B cell (primary cell): ENCODE results near the gene ANP32A. TPM values are rescaled to one million over a fixed set of nuclear protein-coding genes. Genes with fewer than 3 reads are reported as not detected.

ENCODE experiments used
- ATAC-seq: fragments of 200-7000 bp; cut with Tn5 transposase; one replicate; pipeline ENCODE4 v1.10.0; 2021; ENCODE audit warnings: low read depth, mild to moderate bottlenecking, moderate number of reproducible peaks, moderate library complexity
- CTCF ChIA-PET: fragments of 350-600 bp; sonication (Branson Sonifier 250); formaldehyde crosslinking; loops from one replicate; lab custom pipeline; 2021; ENCODE audit warnings: antibody characterized with exemption, inconsistent platforms; lab: Charles Lee
- POLR2A ChIA-PET: fragments of 350-600 bp; sonication (Branson Sonifier 250); formaldehyde crosslinking; loops from one replicate; lab custom pipeline; 2021; ENCODE audit warnings: antibody characterized with exemption; lab: Charles Lee
- DNase-seq: peaks from one replicate; pipeline ENCODE4 v3.0.0; 2013
- H2AFZ ChIP-seq: 2 replicates; pipeline ENCODE4 v1.6.1; 2012; ENCODE audit warnings: mild to moderate bottlenecking, low read depth, low read length; ENCODE audit not compliant: insufficient read depth, poor library complexity, severe bottlenecking
- H3K27ac ChIP-seq, 2 donors: 1 replicate in 1 of 2; 2 replicates in 1 of 2; pipeline ENCODE4 v1.5.1; 2012 to 2013; ENCODE audit warnings: low read length in 2 of 2, mild to moderate bottlenecking in 2 of 2, moderate library complexity in 1 of 2
- H3K27me3 ChIP-seq, 4 experiments: fragments of 200-600 bp in 1 of 4; sonication (generic) in 1 of 4; replicated peaks in 1 of 4; 1 replicate in 2 of 4; 2 replicates in 2 of 4; pipeline versions ENCODE4 v1.6.1 to v1.7.0; 2013 to 2016; ENCODE audit warnings: low read length in 3 of 4, mild to moderate bottlenecking in 2 of 4, mixed read lengths in 1 of 4, moderate library complexity in 1 of 4; ENCODE audit not compliant: insufficient read depth in 4 of 4, control insufficient read depth in 3 of 4; ENCODE audit errors: control extremely low read depth in 1 of 4
- H3K36me3 ChIP-seq, 2 experiments: replicated peaks in 1 of 2; 1 replicate in 1 of 2; 2 replicates in 1 of 2; pipeline versions ENCODE4 v1.6.1 to v1.7.1; 2013; ENCODE audit warnings: low read length in 1 of 2; ENCODE audit not compliant: insufficient read depth in 2 of 2, control insufficient read depth in 1 of 2; ENCODE audit errors: control extremely low read depth in 1 of 2, extremely low read depth in 1 of 2
- H3K4me1 ChIP-seq, 2 donors: fragments of 200-600 bp in 1 of 2; sonication (generic) in 1 of 2; 1 replicate in 1 of 2; 2 replicates in 1 of 2; pipeline versions ENCODE4 v1.5.1 to v1.6.1; 2013 to 2017; ENCODE audit warnings: low read length in 2 of 2; ENCODE audit not compliant: control insufficient read depth in 2 of 2, insufficient read depth in 2 of 2
- H3K4me2 ChIP-seq: replicated peaks from 2 replicates; pipeline ENCODE3; 2012; ENCODE audit warnings: mild to moderate bottlenecking, low read depth, low read length; ENCODE audit not compliant: poor library complexity, severe bottlenecking
- H3K4me3 ChIP-seq, 5 experiments: fragments of 200-600 bp in 1 of 5; sonication (generic) in 1 of 5; 1 replicate in 3 of 5; 2 replicates in 2 of 5; pipeline versions ENCODE4 v1.5.1 to v1.7.0; 2011 to 2016; ENCODE audit warnings: low read length in 4 of 5, mild to moderate bottlenecking in 4 of 5, low read depth in 2 of 5, control low read depth in 1 of 5, moderate library complexity in 1 of 5; ENCODE audit not compliant: insufficient read depth in 1 of 5; ENCODE audit errors: control extremely low read depth in 1 of 5, extremely low read depth in 1 of 5
- H3K79me2 ChIP-seq: fragments of 200-600 bp; sonication (generic); one replicate; pipeline ENCODE4 v1.6.0; 2016; ENCODE audit warnings: low read length; ENCODE audit not compliant: control insufficient read depth, insufficient read depth
- H3K9ac ChIP-seq: fragments of 200-600 bp; sonication (generic); 2 replicates; pipeline ENCODE4 v1.6.1; 2017; ENCODE audit warnings: mild to moderate bottlenecking, low read length, moderate library complexity
- H3K9me3 ChIP-seq, 3 donors: one replicate each; pipeline versions ENCODE4 v1.6.1 to v1.7.1; 2013; ENCODE audit warnings: low read length in 2 of 3; ENCODE audit not compliant: control insufficient read depth in 2 of 3, insufficient read depth in 1 of 3; ENCODE audit errors: control extremely low read depth in 1 of 3
- H4K20me1 ChIP-seq: 2 replicates; pipeline ENCODE4 v1.6.0; 2012; ENCODE audit warnings: mild to moderate bottlenecking, low read length; ENCODE audit not compliant: insufficient read depth, control insufficient read depth, poor library complexity, severe bottlenecking
- H3K27ac Mint-ChIP-seq: one replicate; pipeline ENCODE4 v1.8.0; 2021; ENCODE audit warnings: mixed read lengths
- H3K27me3 Mint-ChIP-seq: one replicate; pipeline ENCODE4 v1.8.0; 2021; ENCODE audit warnings: mixed read lengths
- H3K4me1 Mint-ChIP-seq: one replicate; pipeline ENCODE4 v1.8.0; 2021; ENCODE audit warnings: mixed read lengths
- H3K4me3 Mint-ChIP-seq: one replicate; pipeline ENCODE4 v1.8.0; 2021; ENCODE audit warnings: mixed read lengths
- H3K9me3 Mint-ChIP-seq: one replicate; pipeline ENCODE4 v1.8.0; 2022; ENCODE audit warnings: mixed read lengths; ENCODE audit not compliant: insufficient read depth
- CTCF ChIP-seq: fragments of 200-600 bp; IDR thresholded peaks from one replicate; pipeline ENCODE4 v1.8.0; 2022; ENCODE audit warnings: antibody characterized with exemption, mild to moderate bottlenecking
- EZH2 ChIP-seq: IDR thresholded peaks from 2 replicates; pipeline ENCODE4 v1.6.1; 2012; ENCODE audit warnings: borderline replicate concordance, low read depth, mild to moderate bottlenecking, moderate library complexity, low read length; ENCODE audit not compliant: insufficient read depth, poor library complexity, severe bottlenecking
- WGBS: methylation state at CpG from one replicate; pipeline ENCODE4 v1.1.5; 2013; ENCODE audit warnings: missing lambda C conversion rate; ENCODE audit not compliant: insufficient coverage; 5-methylcytosine and 5-hydroxymethylcytosine counted together
- intact Hi-C: fragments of 100-400 bp; cut with micrococcal nuclease; formaldehyde crosslinking; loops from one replicate; pipeline ENCODE4 v1.10.0; 2022
- polyA plus RNA-seq: library from polyadenylated mRNA; depleted of rRNA; stranded (reverse); fragments of >200 nt; gene quantifications from 2 replicates; pipeline ENCODE4 v1.2.3, GENCODE V29; 2012
- total RNA-seq, 2 donors: library from RNA; stranded (reverse); fragments of 120-200 nt in 1 of 2; gene quantifications; 1 replicate in 1 of 2; 2 replicates in 1 of 2; pipeline versions ENCODE4 v1.2.3 to v1.2.4, GENCODE V29; 2013 to 2022

Gene ANP32A
- total and polyA plus RNA-seq, 2 donors (not counting 1 experiment from before 2014, with no cell fraction given): 26.4 to 163 TPM

GRCh38 chr15:68730471-68730919 lies 90.2 kb downstream of the ANP32A start:
- ChIA-PET CTCF (interaction anchor here (2.1 to 4.9 kb wide), 2 partner anchors 98 to 145 kb away, joined by 13 to 63 read pairs; no protein-coding TSS in a partner anchor), POLR2A (no interaction called here)
- Mint-ChIP-seq H3K9me3 (no peaks in the 10 kb centered on the region), H3K4me3 (no peak overlapping the region), H3K4me1 (peaks cover 21% of the 10 kb centered on the region), H3K27me3 (peaks cover 4% of the 10 kb centered on the region), H3K27ac (no peak overlapping the region)
- peaks cover 15 to 23% of the 10 kb centered on the region in 2 donors for H3K4me1 ChIP-seq
- no peak overlapping the region for H2AFZ ChIP-seq
- H4K20me1 ChIP-seq: no peaks in the 10 kb centered on the region
- ATAC-seq (no peak), DNase-seq (peak; percentile 51)
- no peaks in the 10 kb centered on the region for H3K9me3 ChIP-seq
- H3K9ac ChIP-seq: no peak overlapping the region
- WGBS: 72% methylated on average over 3 of the region's 6 CpGs
- no peak overlapping the region for H3K4me2 ChIP-seq
- no peaks in the 10 kb centered on the region for H3K36me3 ChIP-seq
- no peak overlapping the region for H3K27ac ChIP-seq
- no peaks in the 10 kb centered on the region for H3K79me2 ChIP-seq
- TF ChIP-seq EZH2: no peak
- TF ChIP-seq CTCF: peak; percentile 58
- no peak overlapping the region for H3K4me3 ChIP-seq
- H3K27me3 ChIP-seq: peaks cover 0 to 2% (median 0%) of the 10 kb centered on the region in 4 experiments
- intact Hi-C loops: loop anchor here (1.0 to 2.0 kb wide), 2 partner anchors 52 to 99 kb away; no protein-coding TSS in a partner anchor

GRCh38 chr15:68729789-68730411 lies 90.8 kb downstream of the ANP32A start:
- Histone ChIP-seq H3K36me3 (no peaks in the 10 kb centered on the region), H3K4me1 (peaks cover 9 to 17% of the 10 kb centered on the region in 2 donors), H3K4me2 (no peak overlapping the region), H2AFZ (no peak overlapping the region), H3K9me3 (no peaks in the 10 kb centered on the region), H3K79me2 (no peaks in the 10 kb centered on the region), H3K27me3 (peaks cover 0 to 2% (median 0%) of the 10 kb centered on the region in 4 experiments), H3K9ac (no peak overlapping the region), H3K27ac (no peak overlapping the region), H3K4me3 (no peak overlapping the region), H4K20me1 (no peaks in the 10 kb centered on the region)
- Mint-ChIP-seq H3K9me3 (no peaks in the 10 kb centered on the region), H3K27me3 (peaks cover 7% of the 10 kb centered on the region), H3K27ac (no peak overlapping the region), H3K4me1 (peaks cover 15% of the 10 kb centered on the region), H3K4me3 (no peak overlapping the region)
- ATAC-seq: no peak
- intact Hi-C loops: loop anchor here (1.0 to 2.0 kb wide), 2 partner anchors 53 to 99 kb away; no protein-coding TSS in a partner anchor
- 88% methylated on average over 1 of the region's 8 CpGs for WGBS
- POLR2A ChIA-PET: no interaction called here
- DNase-seq: no peak
- no peak for TF ChIP-seq EZH2
- TF ChIP-seq CTCF: no peak
- CTCF ChIA-PET: interaction anchor here (4.9 kb wide), 1 partner anchor 146 kb away, joined by 63 read pairs; no protein-coding TSS in a partner anchor
